Measurements from ENCODE around the gene THSD4. TPM values are rescaled to one million over a fixed set of nuclear protein-coding genes. Genes with fewer than 3 reads are reported as not detected.

THSD4 gene
- total and polyA plus RNA-seq, 2 of the 4 experiments (the other 2 are of a cell fraction), result 25.5 to 31.1 TPM

- no peak for ATAC-seq (ENCODE audit: low read depth)
- in situ Hi-C loops (cut with MboI; ENCODE audit: low sequenced_read_pairs), result no loop called here
- BruUV-seq (replicated peaks), result no TSS peak
Measured at GRCh38 chr15:71739355-71739754, 624.1 kb downstream of the THSD4 start.

More at GRCh38 chr15:71739355-71739754, 624.1 kb downstream of the THSD4 start:
- H3K4me1 ChIP-seq (ENCODE audit: control insufficient read depth, insufficient read depth, low read length), result 0 out of 2 replicates have a peak, but pooled peaks cover 1% of the 10 kb centered on the region
- no peak overlapping the region for H3K56ac ChIP-seq (ENCODE audit: extremely low read depth, insufficient read depth, low read length)
- H3K4ac ChIP-seq (ENCODE audit: low read depth, low read length), result no peak overlapping the region
- H3K4me2 ChIP-seq (ENCODE audit: low read depth, low read length), result no peak overlapping the region
- no peak overlapping the region for H2BK5ac ChIP-seq (ENCODE audit: low read depth, low read length, poor library complexity, severe bottlenecking)
- no peak overlapping the region for H3K4me3 ChIP-seq (ENCODE audit: insufficient read depth, low read depth, low read length)
- WGBS, 2 experiments (ENCODE audit: extremely low coverage in 2 of 2, insufficient read length in 1 of 2), result no CpG with 5 or more reads among the region's 1 CpG
- H3K9me1 ChIP-seq (ENCODE audit: insufficient read depth, low read length), result no peaks in the 10 kb centered on the region
- ChIA-PET POLR2A (ENCODE audit: unreplicated experiment) (interaction anchor here (0.6 kb wide), 1 partner anchor 251 kb away, joined by 8 read pairs; no protein-coding TSS in a partner anchor), CTCF (interaction anchor here (0.6 kb wide), 1 partner anchor 93 kb away, joined by 3 read pairs; no protein-coding TSS in a partner anchor)
- no peaks in the 10 kb centered on the region; the same call in 1 of the 2 replicates for H3K27me3 ChIP-seq (ENCODE audit: control insufficient read depth, insufficient read depth, low read length)
- no peak overlapping the region for H2AK5ac ChIP-seq (ENCODE audit: low read depth, low read length)
- no peak overlapping the region for H3K14ac ChIP-seq (replicated peaks; ENCODE audit: low read depth, low read length)
- H4K91ac ChIP-seq (ENCODE audit: insufficient read depth, low read depth, low read length), result no peak overlapping the region
- no peak overlapping the region for H3K23ac ChIP-seq (ENCODE audit: low read depth, low read length)
- dilution Hi-C loops (cut with HindIII; ENCODE audit: low sequenced_read_pairs, unreplicated experiment) (no loop called here), intact Hi-C loops (cut with micrococcal nuclease) (no loop called here)
- DNase-seq, result no peak
- peaks cover 5% of the 10 kb centered on the region; the same call in 1 of the 2 replicates for H4K20me1 ChIP-seq (ENCODE audit: insufficient read depth, low read length)
- H4K5ac ChIP-seq (ENCODE audit: low read depth, low read length), result no peak overlapping the region
- no peak overlapping the region for H3K27ac ChIP-seq (ENCODE audit: insufficient read depth, low read length)
- TF ChIP-seq CEBPB (IDR thresholded peaks at IDR 0.05; ENCODE audit: low read depth, low read length) (no peak), RCOR1 (IDR thresholded peaks at IDR 0.05; ENCODE audit: insufficient replicate concordance, low read length) (no peak)
- H3K36me3 ChIP-seq (ENCODE audit: control insufficient read depth, insufficient read depth, low read length), result peaks cover 17% of the 10 kb centered on the region
- H2AFZ ChIP-seq (replicated peaks; ENCODE audit: low read length, poor library complexity), result no peak overlapping the region
- H4K8ac ChIP-seq (ENCODE audit: low read depth in 2 of 2, low read length in 2 of 2), result no peak overlapping the region
- no peak overlapping the region for H2BK20ac ChIP-seq (ENCODE audit: low read depth, low read length)
- no peaks in the 10 kb centered on the region for H3K9me3 ChIP-seq (ENCODE audit: control insufficient read depth, insufficient read depth, low read length)
- H2BK15ac ChIP-seq (ENCODE audit: low read depth, low read length), result no peak overlapping the region
- no peak overlapping the region for H3K18ac ChIP-seq (ENCODE audit: low read depth, low read length)
- H3K9ac ChIP-seq (ENCODE audit: low read depth, low read length), result no peak overlapping the region
- no peak overlapping the region for H2AK9ac ChIP-seq (replicated peaks; ENCODE audit: low read depth, low read length, poor library complexity)
- no peak overlapping the region for H2BK120ac ChIP-seq (ENCODE audit: low read depth, low read length)
- H3K79me1 ChIP-seq (ENCODE audit: low read depth in 1 of 2, low read length in 2 of 2), result no peaks in the 10 kb centered on the region

Measured in IMR-90 (cell line).